Activated CD4-positive, alpha-beta T cell treated with anti-CD3 and anti-CD28 coated beads, Interleukin-2, Interleukin-4, amounts not matched to agents 100 ng/mL and 50 ng/mL, durations not matched to agents 16 hours and 8 hours (primary cell): ENCODE measurements around the gene LECT2.

Experiments
- DNase-seq: peaks from one replicate; pipeline ENCODE4 v3.0.0-alpha.2; 2020; ENCODE audit warnings: low spot score

Gene LECT2

GRCh38 chr5:135954899-135955298 is at the start of gene LECT2:
Gene LECT2, minus strand, starts transcription at chr5:135954983. Its CDS starts 150 bp downstream, at chr5:135954833.
- DNase-seq, result no peak

- DNase-seq, result no peak
Observed at GRCh38 chr5:136004436-136004835, 49.7 kb upstream of the LECT2 start.

GRCh38 chr5:136001466-136001981 is 46.7 kb upstream of the LECT2 start:
- no peak for DNase-seq

GRCh38 chr5:136000932-136001331 is 46.1 kb upstream of the LECT2 start:
- DNase-seq, result no peak

GRCh38 chr5:136000147-136000546 is 45.4 kb upstream of the LECT2 start:
- DNase-seq, result no peak

GRCh38 chr5:135999406-136000139 is 44.8 kb upstream of the LECT2 start:
- no peak for DNase-seq

- DNase-seq, result no peak
Observed at GRCh38 chr5:135998889-135999288, 44.1 kb upstream of the LECT2 start.

GRCh38 chr5:135997673-135998335 is 43.0 kb upstream of the LECT2 start:
- DNase-seq, result no peak

GRCh38 chr5:135996611-135997010 is 41.8 kb upstream of the LECT2 start:
- no peak for DNase-seq

- no peak for DNase-seq
Observed at GRCh38 chr5:135995976-135996375, 41.2 kb upstream of the LECT2 start.

GRCh38 chr5:135993880-135994636 is 39.3 kb upstream of the LECT2 start:
- DNase-seq, result no peak

GRCh38 chr5:135993335-135993879 is 38.6 kb upstream of the LECT2 start:
- DNase-seq, result no peak

GRCh38 chr5:135991429-135991828 is 36.6 kb upstream of the LECT2 start:
- DNase-seq, result no peak

GRCh38 chr5:135990528-135991255 is 35.9 kb upstream of the LECT2 start:
- DNase-seq, result no peak

GRCh38 chr5:135989686-135990085 is 34.9 kb upstream of the LECT2 start:
- DNase-seq, result no peak

GRCh38 chr5:135988546-135988945 is 33.8 kb upstream of the LECT2 start:
- no peak for DNase-seq

- no peak for DNase-seq
Observed at GRCh38 chr5:135986891-135987401, 32.2 kb upstream of the LECT2 start.

- no peak for DNase-seq
Observed at GRCh38 chr5:135986401-135986800, 31.6 kb upstream of the LECT2 start.

- DNase-seq, result no peak
Observed at GRCh38 chr5:135985951-135986350, 31.2 kb upstream of the LECT2 start.

- no peak for DNase-seq
Observed at GRCh38 chr5:135980620-135981019, 25.8 kb upstream of the LECT2 start.

- no peak for DNase-seq
Observed at GRCh38 chr5:135979510-135979909, 24.7 kb upstream of the LECT2 start.

- DNase-seq, result no peak
Observed at GRCh38 chr5:135978993-135979392, 24.2 kb upstream of the LECT2 start.
